Nephron progenitor cell (in vitro differentiated cells): ENCODE data around the gene CTNNA2.

ENCODE experiments used
- DNase-seq: peaks from one replicate; pipeline ENCODE4 v3.0.0; 2021
- H3K27ac Mint-ChIP-seq: 2 replicates; pipeline ENCODE4 v1.8.0; 2021; ENCODE audit warnings: mild to moderate bottlenecking, moderate library complexity, mixed read lengths
- H3K27me3 Mint-ChIP-seq: 2 replicates; pipeline ENCODE4 v1.8.0; 2021; ENCODE audit warnings: mild to moderate bottlenecking, low read depth, mixed read lengths; ENCODE audit not compliant: poor library complexity
- H3K36me3 Mint-ChIP-seq: 2 replicates; pipeline ENCODE4 v1.8.0; 2021; ENCODE audit warnings: low read depth, mixed read lengths
- H3K4me1 Mint-ChIP-seq: 2 replicates; pipeline ENCODE4 v1.8.0; 2021; ENCODE audit warnings: mixed read lengths
- H3K4me3 Mint-ChIP-seq: 2 replicates; pipeline ENCODE4 v1.8.0; 2021; ENCODE audit warnings: mild to moderate bottlenecking, moderate library complexity, mixed read lengths
- H3K9me3 Mint-ChIP-seq: 2 replicates; pipeline ENCODE4 v1.8.0; 2021; ENCODE audit warnings: mild to moderate bottlenecking, moderate library complexity, mixed read lengths
- CTCF ChIP-seq: fragments of 200-600 bp; sonication (generic); IDR thresholded peaks from 2 replicates; pipeline ENCODE4 v1.5.0; 2021; ENCODE audit warnings: antibody characterized with exemption

The CTNNA2 gene

GRCh38 chr2:80281049-80281448 is 768.2 kb downstream of the CTNNA2 start:
- Mint-ChIP-seq H3K27me3 (peaks cover 2% of the 10 kb centered on the region), H3K27ac (no peak overlapping the region), H3K36me3 (peaks cover 5% of the 10 kb centered on the region), H3K9me3 (peaks cover 17% of the 10 kb centered on the region), H3K4me1 (peaks cover 8% of the 10 kb centered on the region), H3K4me3 (no peak overlapping the region)
- no peak for DNase-seq
- TF ChIP-seq CTCF: no peak

- TF ChIP-seq CTCF: no peak
- H3K36me3 Mint-ChIP-seq: no peaks in the 10 kb centered on the region
- no peak for DNase-seq
- H3K4me1 Mint-ChIP-seq: peaks cover 29% of the 10 kb centered on the region
- peaks cover 3% of the 10 kb centered on the region for H3K27me3 Mint-ChIP-seq
- H3K4me3 Mint-ChIP-seq: no peak overlapping the region
- no peaks in the 10 kb centered on the region for H3K9me3 Mint-ChIP-seq
- no peak overlapping the region for H3K27ac Mint-ChIP-seq
Observed at GRCh38 chr2:80288576-80288975, 775.7 kb downstream of the CTNNA2 start.

GRCh38 chr2:80291656-80292055 is 778.8 kb downstream of the CTNNA2 start:
- no peak for TF ChIP-seq CTCF
- peaks cover 57% of the 10 kb centered on the region for H3K4me1 Mint-ChIP-seq
- no peak for DNase-seq
- H3K9me3 Mint-ChIP-seq: no peaks in the 10 kb centered on the region
- H3K27me3 Mint-ChIP-seq: peaks cover 3% of the 10 kb centered on the region
- H3K4me3 Mint-ChIP-seq: no peak overlapping the region
- H3K36me3 Mint-ChIP-seq: no peaks in the 10 kb centered on the region
- H3K27ac Mint-ChIP-seq: no peak overlapping the region

- Mint-ChIP-seq H3K9me3 (no peaks in the 10 kb centered on the region), H3K36me3 (no peaks in the 10 kb centered on the region), H3K4me1 (peaks cover 57% of the 10 kb centered on the region), H3K27me3 (peaks cover 3% of the 10 kb centered on the region), H3K4me3 (no peak overlapping the region), H3K27ac (no peak overlapping the region)
- TF ChIP-seq CTCF: no peak
- DNase-seq: no peak
Observed at GRCh38 chr2:80292474-80292873, 779.6 kb downstream of the CTNNA2 start.

- Mint-ChIP-seq H3K27me3 (peaks cover 3% of the 10 kb centered on the region), H3K36me3 (no peaks in the 10 kb centered on the region), H3K4me3 (no peak overlapping the region), H3K27ac (no peak overlapping the region), H3K9me3 (no peaks in the 10 kb centered on the region), H3K4me1 (peaks cover 57% of the 10 kb centered on the region)
- DNase-seq: no peak
- TF ChIP-seq CTCF: no peak
Observed at GRCh38 chr2:80293039-80293438, 780.2 kb downstream of the CTNNA2 start.

- DNase-seq: no peak
- Mint-ChIP-seq H3K36me3 (no peaks in the 10 kb centered on the region), H3K9me3 (no peaks in the 10 kb centered on the region), H3K27ac (no peak overlapping the region), H3K4me3 (no peak overlapping the region), H3K4me1 (peaks cover 66% of the 10 kb centered on the region), H3K27me3 (peaks cover 52% of the 10 kb centered on the region)
- TF ChIP-seq CTCF: no peak
Observed at GRCh38 chr2:80298954-80299353, 786.1 kb downstream of the CTNNA2 start.
